ENCODE measurements around the gene BCL2A1.

- no peak for TF ChIP-seq CTCF (IDR thresholded peaks at IDR 0.05)
- TF ChIP-seq POLR2AphosphoS5 (IDR thresholded peaks at IDR 0.05): no peak
These were observed 6.5 kb upstream of the BCL2A1 start for GRCh38 chr15:79977431-79978054.
